ENCODE data around the gene TIRAP.
"Not testable (repeated sequence)": the region's sequence is repeated elsewhere in the genome, so short reads cannot be mapped to it uniquely, and the experiment has no call there.

The TIRAP gene

GRCh38 chr11:126288237-126288636 is 5.3 kb downstream of the TIRAP start:
- no peak for DNase-seq (ENCODE audit: low read depth)

DNA sequence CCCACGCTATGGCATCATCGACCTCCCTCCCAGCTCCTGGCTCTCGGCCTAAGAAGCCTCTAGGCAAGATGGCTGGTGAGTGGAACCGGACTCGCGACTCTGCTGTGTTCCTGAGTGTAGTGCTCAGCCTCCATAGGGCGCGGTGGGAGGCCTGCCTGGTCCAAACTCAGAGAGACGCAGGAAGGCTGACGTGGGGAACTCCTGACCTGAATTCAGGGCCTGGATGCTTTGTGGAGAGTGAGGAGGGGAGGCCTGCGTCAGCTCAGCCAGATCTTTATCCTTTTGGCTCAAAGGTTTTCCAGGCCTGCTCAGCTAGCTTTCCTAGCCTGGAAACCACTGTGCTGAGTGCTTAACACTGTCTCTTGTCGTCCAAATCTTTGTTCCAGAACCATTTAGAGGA is 8.0 kb downstream of the TIRAP start:
- no peak for DNase-seq (ENCODE audit: low read depth)

DNA sequence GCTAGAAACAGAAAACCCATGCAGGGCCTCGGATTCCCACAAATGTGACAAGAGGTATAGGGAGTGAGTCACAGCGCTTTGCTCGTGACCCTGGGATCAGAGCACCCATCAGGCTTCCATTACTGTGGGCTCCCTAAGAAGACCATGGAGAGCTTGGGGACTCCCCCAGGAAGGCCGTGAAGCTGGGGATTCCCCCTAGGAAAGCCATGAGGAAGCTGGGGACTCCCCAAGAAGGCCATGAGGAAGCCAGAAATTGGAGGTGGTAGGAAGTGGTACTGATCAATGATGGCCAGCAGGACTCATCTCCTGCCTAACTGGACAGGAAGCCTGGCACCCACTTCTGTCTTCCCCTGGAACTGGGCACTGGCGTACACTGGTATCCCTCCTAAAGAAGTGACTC is 10.8 kb downstream of the TIRAP start:
- no peak for DNase-seq (ENCODE audit: low read depth)

GRCh38 chr11:126297004-126297403 is 14.1 kb downstream of the TIRAP start:
- no peak for DNase-seq (ENCODE audit: low read depth)

GRCh38 chr11:126303623-126304456 is 20.9 kb downstream of the TIRAP start, which contains the start of gene DCPS:
Gene DCPS, plus strand, starts transcription at chr11:126304060. Its CDS starts 21 bp downstream, at chr11:126304081.
- DNase-seq (ENCODE audit: low read depth) = peak; percentile 92

DNA sequence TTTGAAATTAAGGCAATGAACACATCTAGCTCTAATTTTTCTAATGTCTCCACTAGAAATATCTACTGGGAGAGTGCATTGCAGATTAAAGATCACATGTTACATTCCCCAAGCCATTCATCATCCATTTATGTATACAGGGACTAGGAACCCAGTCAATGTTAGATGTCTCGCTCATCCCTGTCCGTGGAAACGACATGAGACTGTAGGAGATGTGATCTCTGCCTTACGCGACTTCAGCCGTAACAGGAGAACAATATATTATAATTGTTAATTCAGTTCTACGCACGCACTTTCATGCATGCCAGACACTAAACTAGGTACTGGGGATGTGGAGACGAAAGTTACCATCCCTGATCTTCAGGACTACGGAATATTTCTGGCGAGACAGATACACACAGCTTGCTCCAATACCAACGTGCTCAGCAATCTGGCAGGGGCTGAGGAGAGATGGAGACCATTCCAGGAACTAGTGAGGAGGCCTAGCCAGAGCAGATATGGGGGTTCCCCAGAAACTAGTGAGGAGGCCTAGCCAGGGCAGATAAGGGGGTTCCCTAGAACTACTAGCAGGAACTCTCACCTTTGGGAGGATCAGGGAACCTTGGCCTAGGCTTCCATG is 21.7 kb downstream of the TIRAP start:
- no peak for DNase-seq (ENCODE audit: low read depth)

DNA sequence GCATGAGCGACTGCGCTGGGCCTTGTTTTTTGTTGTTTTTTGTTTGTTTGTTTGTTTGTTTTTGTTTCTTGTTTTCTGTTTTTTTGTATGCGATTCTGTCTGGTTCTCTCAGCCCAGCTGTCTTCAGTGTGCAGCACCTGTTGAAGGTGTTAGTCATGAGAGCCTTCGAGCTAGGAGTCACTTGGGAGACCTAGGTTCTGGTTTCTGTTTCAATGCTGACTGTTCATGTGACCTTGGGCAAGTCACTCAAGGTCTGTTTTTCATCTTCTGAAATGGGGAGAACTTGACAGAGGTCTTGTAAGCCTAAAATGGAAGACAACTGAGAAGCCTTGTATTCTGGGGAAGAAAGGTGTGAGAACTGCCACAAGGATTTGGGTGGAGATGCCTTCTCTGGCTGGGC is 22.8 kb downstream of the TIRAP start:
- no peak for DNase-seq (ENCODE audit: low read depth)

- DNase-seq (ENCODE audit: low read depth) = peak; percentile 61
Observed at GRCh38 chr11:126307706-126308105, 24.8 kb downstream of the TIRAP start.

GRCh38 chr11:126308271-126308671 is 25.4 kb downstream of the TIRAP start:
- DNase-seq (ENCODE audit: low read depth) = peak; percentile 41

DNA sequence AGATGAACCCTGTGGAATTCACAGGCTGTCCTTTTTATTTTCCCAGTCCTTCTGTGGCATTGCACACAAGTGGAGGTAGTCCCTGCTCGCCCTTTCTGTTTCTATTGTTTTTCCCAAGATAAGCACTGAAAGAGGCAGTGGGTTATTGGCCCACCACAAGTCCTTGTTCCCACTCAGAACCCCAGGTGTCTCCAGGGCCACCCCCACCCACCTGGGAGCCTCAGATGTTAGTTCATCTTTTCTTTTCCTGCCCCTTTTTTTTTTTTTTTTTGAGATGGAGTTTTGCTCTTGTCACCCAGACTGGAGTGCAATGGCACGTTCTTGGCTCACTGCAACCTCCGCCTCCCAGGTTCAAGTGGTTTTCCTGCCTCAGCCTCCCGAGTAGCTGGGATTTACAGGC is 25.9 kb downstream of the TIRAP start:
- not testable (repeated sequence) for DNase-seq (ENCODE audit: low read depth)

DNA sequence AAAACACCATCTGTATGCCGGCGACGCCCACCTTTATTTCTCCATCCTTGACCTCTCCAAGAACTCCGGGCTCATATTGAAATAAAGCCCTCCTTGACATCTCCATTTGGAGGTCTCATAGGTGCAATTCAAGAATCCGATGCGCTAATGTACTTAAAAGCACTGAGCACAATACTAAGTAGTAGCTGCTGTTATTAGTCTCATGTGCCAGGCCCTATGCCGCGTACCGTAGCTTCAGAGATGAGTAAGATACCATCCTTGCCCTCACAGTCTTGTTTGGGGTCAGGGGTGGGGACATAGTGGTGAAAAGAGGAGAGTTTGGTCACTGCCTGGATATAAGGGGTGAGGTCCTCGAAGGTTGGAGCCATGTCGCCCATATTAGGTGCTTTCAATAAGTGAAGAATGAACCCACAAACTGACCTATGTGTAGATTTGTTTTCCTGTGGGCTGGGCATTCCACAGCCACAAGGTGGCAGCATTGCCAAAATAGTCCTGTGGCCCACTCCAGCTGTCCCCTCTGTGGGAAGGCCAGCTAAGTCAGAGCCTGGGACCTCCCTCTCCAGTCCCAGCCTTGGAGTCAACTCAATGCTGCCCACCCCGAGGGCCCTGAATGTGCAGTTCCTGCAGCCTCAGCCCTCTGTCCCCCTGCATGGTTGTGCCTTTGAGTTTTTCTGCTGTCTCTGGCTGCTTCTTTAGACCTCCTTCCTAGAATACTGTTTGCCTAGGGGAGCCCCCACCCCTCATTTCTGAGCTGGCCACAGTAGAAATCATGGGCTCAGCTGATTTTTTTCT is 27.5 kb downstream of the TIRAP start:
- DNase-seq (ENCODE audit: low read depth) = peak; percentile 82

GRCh38 chr11:126310992-126311310 is 28.1 kb downstream of the TIRAP start:
- no peak for DNase-seq (ENCODE audit: low read depth)

GRCh38 chr11:126311401-126312291 is 28.8 kb downstream of the TIRAP start:
- no peak for DNase-seq (ENCODE audit: low read depth)

GRCh38 chr11:126312961-126313360 is 30.1 kb downstream of the TIRAP start:
- no peak for DNase-seq (ENCODE audit: low read depth)

- DNase-seq (ENCODE audit: low read depth) = no peak
Observed at GRCh38 chr11:126313826-126314225, 30.9 kb downstream of the TIRAP start.

DNA sequence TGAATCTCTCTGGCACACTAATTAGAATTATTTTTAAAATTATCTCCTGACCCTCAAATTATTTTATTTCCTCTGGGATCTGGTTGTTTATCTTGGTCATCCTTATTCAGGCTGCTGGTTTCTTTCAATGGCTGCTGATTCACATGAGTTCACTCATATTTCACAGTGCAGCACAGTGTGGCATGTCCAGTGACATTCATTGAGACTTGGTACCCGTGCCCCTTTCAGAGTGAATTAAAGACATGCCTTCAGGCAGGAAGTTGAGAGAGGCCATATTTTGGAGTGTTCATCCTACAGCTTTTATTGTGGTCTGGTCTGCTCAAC is 34.5 kb downstream of the TIRAP start:
- no peak for DNase-seq (ENCODE audit: low read depth)

DNA sequence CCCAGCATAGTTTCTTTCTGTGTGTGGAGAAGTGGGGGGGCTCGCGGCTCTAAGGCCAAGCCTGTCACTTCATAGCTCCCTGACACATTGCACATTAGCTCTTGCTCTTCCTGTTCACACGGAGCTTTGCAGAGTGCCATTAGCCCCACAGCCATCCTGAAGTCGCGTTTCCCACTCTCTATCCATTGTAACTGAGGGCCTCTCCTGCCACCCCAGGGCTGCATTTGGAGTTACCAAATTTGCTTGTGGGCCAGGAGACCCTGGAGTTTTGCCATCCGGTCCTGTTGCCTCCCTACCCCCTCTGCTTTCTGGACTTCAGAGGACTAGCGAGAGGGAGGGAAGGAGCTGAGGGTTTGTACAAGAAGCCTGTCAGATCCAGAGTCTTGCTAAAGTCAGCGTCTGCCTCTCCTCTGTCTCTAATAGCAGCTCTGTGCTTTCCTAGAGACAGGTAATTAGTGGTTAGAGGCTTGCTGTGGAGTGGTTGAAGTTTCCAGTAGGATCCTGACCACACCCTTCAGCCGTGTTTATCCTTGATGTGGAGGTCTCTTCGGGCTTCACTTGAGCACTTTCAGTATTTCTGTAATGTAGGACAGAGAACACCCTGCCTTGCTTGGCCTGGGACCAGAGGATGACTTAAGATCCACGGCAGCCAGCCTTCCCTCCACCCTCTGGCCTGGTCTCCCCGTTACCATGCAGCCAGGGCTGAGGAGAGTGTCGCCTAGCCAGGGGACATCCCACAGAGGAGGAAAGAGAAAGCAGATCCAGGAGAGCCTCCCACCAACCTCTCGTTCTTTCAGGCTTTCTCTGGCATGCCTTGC is 35.1 kb downstream of the TIRAP start:
- DNase-seq (ENCODE audit: low read depth) = peak; percentile 89

DNA sequence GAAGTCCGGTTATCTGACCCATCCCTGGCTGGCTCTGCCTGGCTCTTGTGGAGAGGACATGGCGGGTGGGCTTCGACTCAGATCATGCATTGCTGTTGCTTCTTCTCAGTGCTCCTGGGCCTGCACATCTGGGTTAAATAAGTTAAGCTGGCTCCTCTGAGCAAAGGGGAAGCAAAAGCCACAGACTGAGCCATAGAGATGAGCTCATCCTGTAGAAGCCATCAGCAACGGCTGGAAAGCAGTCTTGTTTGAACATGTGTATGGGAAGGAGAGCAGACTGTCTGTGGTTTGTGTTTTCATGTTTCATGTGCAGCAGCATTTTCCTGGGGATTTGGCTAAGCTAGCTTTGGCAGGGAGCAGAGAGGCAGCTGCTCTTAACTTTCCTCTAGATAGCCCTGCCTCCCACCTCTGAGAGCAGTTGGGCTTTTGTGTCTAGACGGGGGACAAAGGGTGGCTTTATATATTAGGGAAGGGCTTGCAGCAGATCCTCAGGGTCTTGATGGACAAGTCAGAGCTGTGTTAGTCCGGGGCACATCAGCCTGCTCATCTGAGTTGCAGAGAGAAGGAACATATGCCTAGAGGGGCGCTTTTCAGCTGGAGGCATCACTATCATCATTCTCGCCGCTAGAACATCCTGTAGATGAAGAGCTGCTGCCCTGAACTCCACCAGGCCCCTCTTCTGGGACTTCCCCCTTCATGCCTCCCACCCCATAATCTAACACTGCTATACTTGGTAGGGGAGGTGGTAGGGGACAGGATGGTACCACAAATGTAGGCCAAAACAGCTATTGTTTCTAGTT is 35.9 kb downstream of the TIRAP start:
- peak; percentile 94 for DNase-seq (ENCODE audit: low read depth)

GRCh38 chr11:126319374-126319740 is 36.5 kb downstream of the TIRAP start:
- DNase-seq (ENCODE audit: low read depth) = peak; percentile 21

GRCh38 chr11:126322996-126323395 is 40.1 kb downstream of the TIRAP start:
- DNase-seq (ENCODE audit: low read depth) = no peak

Measured in EH (cell line).